ENCODE measurements around the gene CLIP4. TPM values are rescaled to one million over a fixed set of nuclear protein-coding genes. Genes with fewer than 3 reads are reported as not detected.
A peak's percentile ranks its signal among the peaks of the same experiment; 100 is the strongest.

Gene CLIP4
- total RNA-seq, 1 donor from 2014 or later = 102 TPM

- no peak for TF ChIP-seq CTCF (IDR thresholded peaks at IDR 0.05; ENCODE audit: insufficient read depth, low read length, severe bottlenecking)
- Histone ChIP-seq H3K27me3 (ENCODE audit: control insufficient read depth, insufficient read depth, low read length) (no peaks in the 10 kb centered on the region), H3K36me3 (ENCODE audit: control insufficient read depth, insufficient read depth, low read length) (no peaks in the 10 kb centered on the region), H3K4me3 (ENCODE audit: low read depth, low read length) (no peak overlapping the region)
- DNase-seq (ENCODE audit: low read depth) (peak; percentile 55), FAIRE-seq (no peak)
These were observed 2.1 kb upstream of the CLIP4 start for GRCh38 chr2:29113027-29113686.

GRCh38 chr2:29113891-29114321, 1.3 kb upstream of the CLIP4 start:
- H3K4me3 ChIP-seq (ENCODE audit: low read depth, low read length) = peak overlapping the region; percentile 58
- no peak for TF ChIP-seq CTCF (IDR thresholded peaks at IDR 0.05; ENCODE audit: insufficient read depth, low read length, severe bottlenecking)
- H3K36me3 ChIP-seq (ENCODE audit: control insufficient read depth, insufficient read depth, low read length) = no peaks in the 10 kb centered on the region
- no peaks in the 10 kb centered on the region for H3K27me3 ChIP-seq (ENCODE audit: control insufficient read depth, insufficient read depth, low read length)
- DNase-seq (ENCODE audit: low read depth) (peak; percentile 85), FAIRE-seq (peak; percentile 62)

- no peak for FAIRE-seq
- Histone ChIP-seq H3K4me3 (ENCODE audit: low read depth, low read length) (peak overlapping the region; percentile 58), H3K36me3 (ENCODE audit: control insufficient read depth, insufficient read depth, low read length) (no peaks in the 10 kb centered on the region), H3K27me3 (ENCODE audit: control insufficient read depth, insufficient read depth, low read length) (no peaks in the 10 kb centered on the region)
- DNase-seq (ENCODE audit: low read depth) = peak; percentile 21
- TF ChIP-seq CTCF (IDR thresholded peaks at IDR 0.05; ENCODE audit: insufficient read depth, low read length, severe bottlenecking) = no peak
These were observed 649 bp upstream of the CLIP4 start for GRCh38 chr2:29114586-29114945.

GRCh38 chr2:29115797-29116781, 874 bp downstream of the CLIP4 start:
- H3K4me3 ChIP-seq (ENCODE audit: low read depth, low read length) = peak overlapping the region; percentile 58
- H3K36me3 ChIP-seq (ENCODE audit: control insufficient read depth, insufficient read depth, low read length) = no peaks in the 10 kb centered on the region
- DNase-seq (ENCODE audit: low read depth) (peak; percentile 84), FAIRE-seq (no peak)
- no peak for TF ChIP-seq CTCF (IDR thresholded peaks at IDR 0.05; ENCODE audit: insufficient read depth, low read length, severe bottlenecking)
- H3K27me3 ChIP-seq (ENCODE audit: control insufficient read depth, insufficient read depth, low read length) = no peaks in the 10 kb centered on the region

GRCh38 chr2:29117636-29118303, 2.6 kb downstream of the CLIP4 start:
- Histone ChIP-seq H3K27me3 (ENCODE audit: control insufficient read depth, insufficient read depth, low read length) (no peaks in the 10 kb centered on the region), H3K36me3 (ENCODE audit: control insufficient read depth, insufficient read depth, low read length) (peaks cover 1% of the 10 kb centered on the region), H3K4me3 (ENCODE audit: low read depth, low read length) (no peak overlapping the region)
- TF ChIP-seq CTCF (IDR thresholded peaks at IDR 0.05; ENCODE audit: insufficient read depth, low read length, severe bottlenecking) = no peak
- FAIRE-seq (no peak), DNase-seq (ENCODE audit: low read depth) (peak; percentile 93)
